GM23338 (cell line): ENCODE results near the gene TMEM163. TPM values are rescaled to one million over a fixed set of nuclear protein-coding genes. Genes with fewer than 3 reads are reported as not detected.

Experiments
- ATAC-seq: fragments of 200-7000 bp; cut with Tn5 transposase; 3 replicates; pipeline ENCODE4 v1.9.1; 2020
- DNase-seq: peaks from one replicate; pipeline ENCODE4 v3.0.0-alpha.2; 2015; ENCODE audit warnings: low spot score
- H2AFZ ChIP-seq: fragments of 200-600 bp; sonication (generic); 2 replicates; pipeline ENCODE4 v1.8.0; 2016; ENCODE audit warnings: antibody characterized with exemption, mild to moderate bottlenecking, moderate library complexity
- H3F3A ChIP-seq: fragments of 200-600 bp; sonication (generic); replicated peaks from 2 replicates; pipeline ENCODE4 v1.8.0; 2017; ENCODE audit warnings: antibody characterized with exemption, mixed run types, low read depth
- H3K27ac ChIP-seq: fragments of 200-600 bp; sonication (generic); 2 replicates; pipeline ENCODE4 v1.6.1; 2016; ENCODE audit warnings: low read depth
- H3K27me3 ChIP-seq: fragments of 200-600 bp; sonication (generic); 2 replicates; pipeline ENCODE4 v1.8.0; 2016; ENCODE audit warnings: mild to moderate bottlenecking, mixed run types, moderate library complexity; ENCODE audit not compliant: insufficient read depth
- H3K36me3 ChIP-seq: fragments of 200-600 bp; sonication (generic); 2 replicates; pipeline ENCODE4 v1.8.0; 2016; ENCODE audit warnings: mild to moderate bottlenecking; ENCODE audit not compliant: insufficient read depth
- H3K4me1 ChIP-seq: fragments of 200-600 bp; sonication (generic); 2 replicates; pipeline ENCODE4 v1.8.0; 2016; ENCODE audit warnings: mild to moderate bottlenecking, moderate library complexity; ENCODE audit not compliant: insufficient read depth
- H3K4me2 ChIP-seq: fragments of 200-600 bp; sonication (generic); 2 replicates; pipeline ENCODE4 v1.7.1; 2017; ENCODE audit warnings: mixed run types
- H3K4me3 ChIP-seq: fragments of 200-600 bp; sonication (generic); 2 replicates; pipeline ENCODE4 v1.6.1; 2016; ENCODE audit warnings: mixed run types
- H3K79me2 ChIP-seq: fragments of 200-600 bp; sonication (generic); replicated peaks from 2 replicates; pipeline ENCODE4 v1.8.0; 2017; ENCODE audit warnings: mild to moderate bottlenecking; ENCODE audit not compliant: insufficient read depth
- H3K9me2 ChIP-seq: fragments of 200-600 bp; sonication (generic); 2 replicates; pipeline ENCODE4 v1.8.0; 2017; ENCODE audit not compliant: insufficient read depth
- H4K20me1 ChIP-seq: fragments of 200-600 bp; sonication (generic); replicated peaks from 2 replicates; pipeline ENCODE4 v1.8.0; 2017; ENCODE audit warnings: mild to moderate bottlenecking; ENCODE audit not compliant: insufficient read depth
- H3K27ac Mint-ChIP-seq: 2 replicates; pipeline ENCODE4 v1.8.0; 2020; ENCODE audit warnings: inconsistent platforms, mild to moderate bottlenecking, moderate library complexity, mixed read lengths
- H3K27me3 Mint-ChIP-seq: 3 replicates; pipeline ENCODE4 v1.8.0; 2022; ENCODE audit warnings: low read depth, mild to moderate bottlenecking, moderate library complexity, mixed read lengths, inconsistent platforms; ENCODE audit not compliant: insufficient read depth, poor library complexity
- H3K36me3 Mint-ChIP-seq: 3 replicates; pipeline ENCODE4 v1.8.0; 2021; ENCODE audit warnings: low read depth, mild to moderate bottlenecking, inconsistent platforms, moderate library complexity, mixed read lengths
- H3K4me1 Mint-ChIP-seq: 3 replicates; pipeline ENCODE4 v1.8.0; 2020; ENCODE audit warnings: mild to moderate bottlenecking, inconsistent platforms, mixed read lengths
- H3K4me3 Mint-ChIP-seq: 3 replicates; pipeline ENCODE4 v1.8.0; 2021; ENCODE audit warnings: moderate library complexity, mild to moderate bottlenecking, inconsistent platforms, mixed read lengths
- H3K9me3 Mint-ChIP-seq: 3 replicates; pipeline ENCODE4 v1.8.0; 2020; ENCODE audit warnings: moderate library complexity, mild to moderate bottlenecking, inconsistent platforms, mixed read lengths
- EZH2 ChIP-seq: fragments of 200-600 bp; sonication (generic); IDR thresholded peaks from one replicate; pipeline ENCODE4 v1.8.0; 2017; ENCODE audit warnings: antibody characterized with exemption, mild to moderate bottlenecking, low read depth; ENCODE audit not compliant: unreplicated experiment
- NANOG ChIP-seq: IDR thresholded peaks from 2 replicates; pipeline ENCODE4 v1.6.1; 2016; ENCODE audit warnings: antibody characterized with exemption, borderline replicate concordance
- POLR2AphosphoS5 ChIP-seq: IDR thresholded peaks from 2 replicates; pipeline ENCODE4 v1.6.1; 2016; ENCODE audit warnings: antibody characterized with exemption, low read depth
- ZNF462 ChIP-seq: fragments of 250-450 bp; sonication (Bioruptor Pico); IDR thresholded peaks from 2 replicates; pipeline ENCODE4 v1.5.0; 2020; ENCODE audit warnings: mild to moderate bottlenecking, moderate library complexity
- polyA plus RNA-seq: library from polyadenylated mRNA; unstranded; fragments of >200 nt; fragmentation: Nextera tagmentation; extraction: Ambion mirVana; gene quantifications from 2 replicates; pipeline ENCODE4 v1.2.1, GENCODE V29; 2016
- total RNA-seq: library from RNA; depleted of rRNA; stranded (reverse); fragments of >200 nt; shearing (Covaris generic); gene quantifications from 2 replicates; pipeline ENCODE4 v1.2.3, GENCODE V29; 2014

TMEM163 gene
- total and polyA plus RNA-seq, 2 experiments from 2014 or later = 1.1 to 1.8 TPM

GRCh38 chr2:134694411-134694810, 24.4 kb downstream of the TMEM163 start (continued):
- no peak for TF ChIP-seq ZNF462
- TF ChIP-seq EZH2 = no peak
- no peak for TF ChIP-seq NANOG

DNA sequence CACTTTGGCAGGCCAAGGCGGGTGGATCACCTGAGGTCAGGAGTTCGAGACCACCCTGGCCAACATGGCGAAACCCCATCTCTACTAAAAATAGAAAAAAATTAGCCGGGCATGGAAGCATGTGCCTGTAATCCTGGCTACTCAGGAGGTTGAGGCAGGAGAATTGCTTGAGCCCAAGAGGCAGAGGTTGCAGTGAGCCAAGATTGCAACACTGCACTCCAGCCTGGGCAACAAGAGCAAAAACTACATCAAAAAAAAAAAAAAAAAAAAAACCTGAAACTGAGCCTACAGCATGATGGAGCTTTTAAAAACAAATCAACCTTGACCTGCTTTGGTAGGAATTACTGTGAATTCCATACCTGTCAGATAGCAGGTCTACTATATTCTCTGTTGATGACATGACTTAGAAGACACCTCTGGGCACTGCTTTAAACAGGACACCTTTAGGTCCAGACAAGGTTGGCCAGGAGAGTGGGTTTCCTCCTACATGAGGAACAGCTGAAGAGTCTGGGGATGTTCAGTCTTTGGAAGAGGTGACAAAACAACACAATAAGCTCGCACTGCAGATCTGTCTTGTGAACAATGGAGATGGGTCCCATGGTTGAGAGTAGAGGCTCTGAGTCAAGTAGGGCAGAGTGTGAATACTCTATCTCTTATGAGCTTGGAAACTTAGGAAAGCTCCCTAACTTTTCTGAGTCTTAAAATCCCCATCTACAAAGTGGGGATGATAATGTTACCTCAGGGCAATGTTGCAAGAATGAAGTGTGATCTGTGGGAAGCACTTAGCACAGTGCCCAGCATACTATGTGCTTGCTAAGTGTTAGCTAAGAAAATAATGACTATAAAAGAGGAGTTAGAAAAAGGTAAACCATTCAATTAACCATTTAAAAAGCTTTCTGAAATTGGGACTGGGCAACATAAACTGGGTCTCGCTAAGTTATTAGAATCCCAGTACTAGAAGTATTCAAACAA, 25.2 kb downstream of the TMEM163 start:
- Histone ChIP-seq H3K4me1 (no peaks in the 10 kb centered on the region), H4K20me1 (no peaks in the 10 kb centered on the region), H3K9me2 (no peaks in the 10 kb centered on the region), H3K36me3 (no peaks in the 10 kb centered on the region), H3K27ac (no peak overlapping the region), H3F3A (no peaks in the 10 kb centered on the region), H3K4me3 (no peak overlapping the region), H3K27me3 (no peaks in the 10 kb centered on the region), H2AFZ (no peak overlapping the region), H3K4me2 (no peak overlapping the region), H3K79me2 (no peaks in the 10 kb centered on the region)
- no peaks in the 10 kb centered on the region for H3K36me3 Mint-ChIP-seq
- ATAC-seq (no peak), DNase-seq (no peak)
- H3K27ac Mint-ChIP-seq = no peak overlapping the region
- no peak overlapping the region for H3K4me3 Mint-ChIP-seq
- H3K27me3 Mint-ChIP-seq = peaks cover 1% of the 10 kb centered on the region
- no peaks in the 10 kb centered on the region for H3K9me3 Mint-ChIP-seq
- no peaks in the 10 kb centered on the region for H3K4me1 Mint-ChIP-seq
- TF ChIP-seq POLR2AphosphoS5 (no peak), ZNF462 (no peak)
